HL-60/S4 treated with retinoic acid at 250 ng/mL for 4 days and 3 days (cell line): ENCODE data around the gene TRIM24.
"Not testable (repeated sequence)": the region's sequence is repeated elsewhere in the genome, so short reads cannot be mapped to it uniquely, and the experiment has no call there.

Experiments
- in situ Hi-C: fragments of 300-500 bp; cut with MboI; formaldehyde crosslinking; loops from 2 replicates; pipeline ENCODE4 v1.7.0; 2022; ENCODE audit warnings: low sequenced_read_pairs

TRIM24 gene

GRCh38 chr7:138460176-138460648 lies at the start of gene TRIM24:
Gene TRIM24 (plus strand): TSS chr7:138460259. CDS start chr7:138460549, 290 bp downstream.
- in situ Hi-C loops = no loop called here

GRCh38 chr7:138412077-138412476 lies 48.0 kb upstream of the TRIM24 start:
- in situ Hi-C loops = not testable (repeated sequence)

GRCh38 chr7:138412921-138413320 lies 47.1 kb upstream of the TRIM24 start:
- in situ Hi-C loops = not testable (repeated sequence)

GRCh38 chr7:138417078-138417700 lies 42.9 kb upstream of the TRIM24 start:
- in situ Hi-C loops = no loop called here

GRCh38 chr7:138417764-138418163 lies 42.3 kb upstream of the TRIM24 start:
- in situ Hi-C loops = no loop called here

DNA sequence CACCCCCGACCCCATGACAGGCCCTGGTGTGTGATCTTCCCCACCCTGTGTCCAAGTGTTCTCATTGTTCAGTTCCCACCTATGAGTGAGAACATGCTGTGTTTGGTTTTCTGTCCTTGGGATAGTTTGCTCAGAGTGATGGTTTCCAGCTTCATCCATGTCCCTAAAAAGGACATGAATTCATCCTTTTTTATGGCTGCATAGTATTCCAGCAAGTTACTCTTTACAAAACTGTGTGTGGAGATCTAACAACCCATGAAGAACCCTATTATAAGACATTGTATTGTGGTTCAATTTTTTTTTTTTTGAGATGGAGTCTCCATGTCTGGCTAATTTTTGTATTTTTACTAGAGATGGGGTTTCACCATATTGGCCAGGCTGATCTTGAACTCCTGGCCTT lies 41.7 kb upstream of the TRIM24 start:
- in situ Hi-C loops = not testable (repeated sequence)

DNA sequence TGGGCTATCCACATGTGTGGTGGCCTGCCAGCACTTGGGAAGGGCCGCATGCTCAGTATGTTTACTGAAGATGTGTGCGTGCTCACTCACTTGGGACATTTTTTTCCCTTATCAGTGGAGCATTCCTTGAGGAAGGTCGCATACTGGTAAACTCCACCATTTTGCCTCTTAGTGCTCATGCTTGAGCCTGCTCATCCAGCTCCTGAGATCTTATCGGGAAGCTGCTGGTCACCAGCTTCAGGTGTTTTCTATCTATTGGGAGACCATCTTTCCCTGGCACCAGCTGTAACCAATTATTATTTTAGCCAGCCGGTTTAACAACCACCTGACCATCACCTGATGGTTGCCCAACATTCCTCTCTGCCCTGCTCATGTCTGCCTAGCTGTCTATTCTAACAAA lies 35.0 kb upstream of the TRIM24 start:
- in situ Hi-C loops = no loop called here

GRCh38 chr7:138429577-138430250 lies 30.3 kb upstream of the TRIM24 start:
- in situ Hi-C loops = no loop called here

DNA sequence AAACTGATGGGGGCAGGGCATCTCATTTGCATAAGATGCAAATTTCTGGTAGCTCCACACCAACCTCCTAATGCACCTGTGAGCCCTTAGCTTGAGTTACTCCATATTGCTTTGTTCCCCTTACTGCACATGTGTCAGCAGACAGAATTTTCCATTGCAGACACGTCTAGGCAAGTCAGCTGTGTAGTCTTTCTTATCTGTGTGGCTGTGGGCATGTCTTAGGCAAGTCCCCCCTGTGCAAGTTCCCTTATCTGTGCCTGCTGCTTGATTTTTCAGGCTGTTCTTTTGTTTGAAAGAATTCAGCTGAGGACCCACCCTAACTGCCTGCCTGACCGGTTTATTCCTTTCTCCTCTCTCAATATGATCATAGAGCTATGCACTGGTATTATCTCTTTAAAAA lies 28.5 kb upstream of the TRIM24 start:
- in situ Hi-C loops = no loop called here

DNA sequence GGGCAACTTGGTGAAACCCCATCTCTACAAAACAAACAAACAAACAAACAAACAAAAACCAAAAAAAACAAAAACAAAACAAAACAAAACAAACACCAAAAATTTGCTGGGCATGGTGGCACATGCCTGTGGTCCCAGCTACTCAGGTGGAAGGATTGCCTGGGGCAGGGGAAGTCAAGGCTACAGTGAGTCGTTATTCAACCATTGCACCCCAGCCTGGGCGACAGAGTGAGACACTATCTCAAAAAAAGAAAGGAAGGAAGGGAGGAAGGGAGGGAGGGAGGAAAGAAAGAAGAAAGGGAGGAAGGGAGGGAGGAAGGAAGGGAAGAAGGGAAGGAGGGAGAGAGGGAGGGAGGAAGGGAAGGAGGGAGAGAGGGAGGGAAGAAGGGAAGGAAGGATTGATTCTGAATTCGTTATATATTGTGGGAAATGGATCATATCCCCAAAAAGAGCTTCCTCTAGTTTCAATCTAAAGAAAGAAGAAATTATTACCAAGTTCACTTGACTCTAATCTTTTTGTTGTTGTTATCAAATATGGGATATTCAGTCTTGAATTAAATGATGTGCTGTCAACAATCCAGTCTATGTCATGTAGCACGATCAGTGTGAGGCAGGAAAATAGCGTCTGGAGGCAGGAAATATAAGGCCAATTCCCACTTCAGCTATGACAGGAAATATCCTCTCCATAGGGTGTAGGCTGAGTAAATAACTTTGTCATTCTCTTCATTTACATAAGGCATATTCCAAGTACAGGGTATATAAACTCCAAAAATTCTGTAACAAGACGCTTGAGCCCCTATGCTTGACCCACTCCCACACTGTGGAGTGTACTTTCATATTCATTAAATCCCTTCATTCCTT lies 26.2 kb upstream of the TRIM24 start:
- in situ Hi-C loops = no loop called here

DNA sequence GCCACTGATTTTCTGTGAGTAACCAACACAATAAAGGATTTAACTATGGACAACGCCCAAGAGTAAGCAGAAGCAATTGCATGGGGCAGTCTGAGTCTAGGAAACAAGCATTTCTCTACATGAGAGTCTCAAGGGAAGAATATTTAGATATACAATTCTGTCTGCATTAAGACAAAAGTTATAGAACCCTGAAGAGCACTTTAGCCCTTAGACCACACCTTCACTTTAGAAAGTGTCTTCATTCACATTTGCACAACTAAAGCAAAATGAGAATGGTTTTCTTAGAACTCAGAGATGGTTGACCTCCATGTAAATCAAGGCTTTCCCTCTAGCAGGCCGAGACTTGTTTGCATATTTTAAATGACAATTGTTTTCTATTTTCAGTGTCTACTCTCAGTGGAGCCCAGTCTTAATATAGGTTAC lies 25.5 kb upstream of the TRIM24 start:
- in situ Hi-C loops = no loop called here

GRCh38 chr7:138435231-138435919 lies 24.7 kb upstream of the TRIM24 start:
- in situ Hi-C loops = no loop called here

- in situ Hi-C loops = no loop called here
Observed at GRCh38 chr7:138436388-138436787, 23.7 kb upstream of the TRIM24 start.

DNA sequence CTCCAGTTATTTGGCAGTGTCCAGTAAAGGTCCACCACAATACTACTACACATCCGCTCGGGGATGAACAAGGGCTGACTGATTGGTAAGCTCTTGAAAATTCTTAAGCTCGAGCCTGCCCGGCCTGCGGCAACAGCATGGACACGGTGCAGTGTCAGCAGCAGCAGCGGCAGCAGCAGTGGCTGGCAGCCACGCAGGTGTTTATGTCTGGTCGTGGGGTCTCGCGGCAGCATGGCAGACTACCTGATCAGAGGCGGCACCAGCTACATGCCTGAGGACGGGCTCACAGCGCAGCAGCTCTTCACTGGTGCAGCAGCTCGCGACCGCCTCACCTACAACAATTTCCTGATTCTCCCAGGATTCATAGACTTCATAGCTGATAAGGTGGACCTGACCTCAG lies 19.6 kb upstream of the TRIM24 start:
- in situ Hi-C loops = no loop called here

- in situ Hi-C loops = no loop called here
Observed at GRCh38 chr7:138442822-138443221, 17.2 kb upstream of the TRIM24 start.

GRCh38 chr7:138449580-138449979 lies 10.5 kb upstream of the TRIM24 start:
- in situ Hi-C loops = no loop called here

DNA sequence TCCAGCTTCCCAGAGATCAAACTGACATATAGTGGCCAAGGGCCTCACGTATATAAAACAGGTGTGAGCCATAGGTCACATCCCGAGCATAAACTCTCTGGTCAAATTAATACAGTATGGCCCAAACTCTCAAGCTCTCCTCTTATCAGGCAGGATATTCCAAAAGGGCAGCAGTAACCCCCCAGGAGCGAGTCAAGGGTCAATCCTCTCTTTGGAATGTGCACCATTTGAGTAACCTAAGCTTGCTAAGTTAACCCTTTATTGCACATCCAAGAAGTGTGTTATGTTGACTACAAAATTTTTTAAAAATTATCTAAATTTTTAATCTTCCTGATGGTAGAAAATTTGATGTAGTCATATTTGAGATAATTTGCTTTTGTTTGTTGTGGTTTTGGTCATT lies 4.5 kb upstream of the TRIM24 start:
- in situ Hi-C loops = no loop called here

- in situ Hi-C loops = no loop called here
Observed at GRCh38 chr7:138456220-138456619, 3.8 kb upstream of the TRIM24 start.

- in situ Hi-C loops = no loop called here
Observed at GRCh38 chr7:138458576-138459412, 1.3 kb upstream of the TRIM24 start.
